Measurements from ENCODE around the gene GPX1. TPM values are rescaled to one million over a fixed set of nuclear protein-coding genes. Genes with fewer than 3 reads are reported as not detected.

The GPX1 gene
- total and polyA plus RNA-seq, 4 donors = 87.0 to 412 (median 219) TPM

DNA sequence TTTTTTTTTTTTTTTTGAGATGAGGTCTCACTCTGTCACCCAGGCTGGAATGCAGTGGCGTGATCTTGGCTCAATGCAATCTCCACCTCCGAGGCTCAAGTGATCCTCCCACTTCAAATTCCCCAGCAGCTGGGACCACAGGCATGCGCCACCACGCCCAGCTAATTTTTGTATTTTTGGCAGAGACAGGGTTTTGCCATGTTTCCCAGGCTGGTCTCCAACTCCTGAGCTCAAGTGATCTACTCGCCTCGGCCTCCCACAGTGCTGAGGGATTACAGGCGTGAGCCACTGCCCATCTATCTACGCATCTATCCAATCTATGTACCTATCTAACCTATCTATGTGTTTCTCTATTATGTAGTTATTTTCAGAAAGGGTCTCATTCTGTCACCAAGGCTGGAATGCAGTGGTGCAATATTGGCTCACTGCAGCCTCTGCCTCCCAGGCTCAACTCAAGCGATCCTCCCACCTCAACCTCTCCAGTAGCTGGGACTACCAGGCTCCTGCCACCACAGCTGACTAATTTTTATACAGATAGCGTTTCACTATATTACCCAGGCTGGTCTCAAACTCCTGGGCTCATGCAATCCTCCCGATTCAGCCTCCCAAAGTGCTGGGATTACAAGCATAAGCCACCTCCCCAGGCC, 20.2 kb upstream of the GPX1 start:
- DNase-seq (ENCODE audit: low spot score) = no peak
- no peak overlapping the region for H3K27ac ChIP-seq (ENCODE audit: low read depth in 1 of 2, low read length in 2 of 2)

DNA sequence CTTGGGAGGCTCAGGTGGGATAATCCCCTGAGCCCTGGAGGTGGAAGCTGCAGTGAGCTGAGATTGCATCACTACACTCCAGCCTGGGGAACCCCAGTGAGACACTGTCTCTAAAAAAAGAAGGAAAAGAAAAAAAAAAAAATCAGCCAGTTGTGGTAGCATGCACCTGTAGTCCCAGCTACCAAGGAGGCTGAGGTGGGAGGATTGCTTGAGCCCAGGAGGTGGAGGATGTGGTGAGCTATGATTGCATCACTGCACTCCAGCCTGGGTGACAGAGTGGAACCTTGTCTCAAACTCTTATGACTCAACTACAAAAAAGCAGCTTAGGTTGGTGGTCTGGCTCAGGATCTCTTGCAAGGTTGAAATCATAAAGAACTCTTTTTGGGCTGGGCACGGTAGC, 19.3 kb upstream of the GPX1 start:
- Histone ChIP-seq H3K9me3 (ENCODE audit: control insufficient read depth in 4 of 4, low read length in 3 of 4) (peaks cover 0 to 3% (median 0%) of the 10 kb centered on the region in 4 donors), H3K4me1 (ENCODE audit: control insufficient read depth in 4 of 4, insufficient read depth in 4 of 4, low read length in 3 of 4) (peaks cover 0 to 3% (median 0%) of the 10 kb centered on the region in 4 donors), H3K9ac (ENCODE audit: low read depth in 1 of 2, low read length in 2 of 2) (no peak overlapping the region), H3K27me3 (ENCODE audit: control insufficient read depth in 4 of 4, insufficient read depth in 4 of 4, low read length in 3 of 4) (no peaks in the 10 kb centered on the region), H3K27ac (ENCODE audit: low read depth in 1 of 2, low read length in 2 of 2) (no peak overlapping the region), H3K4me3 (ENCODE audit: low read depth in 1 of 3, low read length in 3 of 3) (no peak overlapping the region), H3K36me3 (ENCODE audit: control insufficient read depth in 4 of 4, insufficient read depth in 3 of 4, low read depth in 1 of 4, low read length in 3 of 4) (peaks cover 4 to 23% (median 20%) of the 10 kb centered on the region in 4 donors)
- no peak for DNase-seq (ENCODE audit: low spot score)
- WGBS = 94% methylated on average over 1 of the region's 1 CpG
- TF ChIP-seq FOXA2 (IDR thresholded peaks at IDR 0.05) = no peak
- TF ChIP-seq, protein P1, sequence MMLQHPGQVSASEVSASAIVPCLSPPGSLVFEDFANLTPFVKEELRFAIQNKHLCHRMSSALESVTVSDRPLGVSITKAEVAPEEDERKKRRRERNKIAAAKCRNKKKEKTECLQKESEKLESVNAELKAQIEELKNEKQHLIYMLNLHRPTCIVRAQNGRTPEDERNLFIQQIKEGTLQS (IDR thresholded peaks at IDR 0.05) = no peak
- no peak for TF ChIP-seq HNF4A (conservative IDR thresholded peaks at IDR 0.05)
- no peak for TF ChIP-seq JUND (IDR thresholded peaks at IDR 0.05)
- no peak for TF ChIP-seq GABPA (IDR thresholded peaks at IDR 0.05 in 1 of 2, conservative IDR thresholded peaks at IDR 0.05 in 1 of 2)
- no peak for TF ChIP-seq HNF4G (IDR thresholded peaks at IDR 0.05)
- TF ChIP-seq RAD21 (IDR thresholded peaks at IDR 0.05) = no peak
- TF ChIP-seq, protein P2, sequence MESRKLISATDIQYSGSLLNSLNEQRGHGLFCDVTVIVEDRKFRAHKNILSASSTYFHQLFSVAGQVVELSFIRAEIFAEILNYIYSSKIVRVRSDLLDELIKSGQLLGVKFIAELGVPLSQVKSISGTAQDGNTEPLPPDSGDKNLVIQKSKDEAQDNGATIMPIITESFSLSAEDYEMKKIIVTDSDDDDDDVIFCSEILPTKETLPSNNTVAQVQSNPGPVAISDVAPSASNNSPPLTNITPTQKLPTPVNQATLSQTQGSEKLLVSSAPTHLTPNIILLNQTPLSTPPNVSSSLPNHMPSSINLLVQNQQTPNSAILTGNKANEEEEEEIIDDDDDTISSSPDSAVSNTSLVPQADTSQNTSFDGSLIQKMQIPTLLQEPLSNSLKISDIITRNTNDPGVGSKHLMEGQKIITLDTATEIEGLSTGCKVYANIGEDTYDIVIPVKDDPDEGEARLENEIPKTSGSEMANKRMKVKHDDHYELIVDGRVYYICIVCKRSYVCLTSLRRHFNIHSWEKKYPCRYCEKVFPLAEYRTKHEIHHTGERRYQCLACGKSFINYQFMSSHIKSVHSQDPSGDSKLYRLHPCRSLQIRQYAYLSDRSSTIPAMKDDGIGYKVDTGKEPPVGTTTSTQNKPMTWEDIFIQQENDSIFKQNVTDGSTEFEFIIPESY (IDR thresholded peaks at IDR 0.05) = no peak

More for the DNA sequence above, 20.2 kb upstream of the GPX1 start:
- TF ChIP-seq HNF4G (IDR thresholded peaks at IDR 0.05) (no peak), FOXA2 (IDR thresholded peaks at IDR 0.05) (no peak), NR2F2 (IDR thresholded peaks at IDR 0.05) (no peak), JUND (IDR thresholded peaks at IDR 0.05) (no peak), RAD21 (IDR thresholded peaks at IDR 0.05) (no peak), GABPA (IDR thresholded peaks at IDR 0.05 in 1 of 2, conservative IDR thresholded peaks at IDR 0.05 in 1 of 2) (no peak), RXRA (IDR thresholded peaks at IDR 0.05) (no peak), SP1 (IDR thresholded peaks at IDR 0.05) (no peak)
- TF ChIP-seq, protein P3, sequence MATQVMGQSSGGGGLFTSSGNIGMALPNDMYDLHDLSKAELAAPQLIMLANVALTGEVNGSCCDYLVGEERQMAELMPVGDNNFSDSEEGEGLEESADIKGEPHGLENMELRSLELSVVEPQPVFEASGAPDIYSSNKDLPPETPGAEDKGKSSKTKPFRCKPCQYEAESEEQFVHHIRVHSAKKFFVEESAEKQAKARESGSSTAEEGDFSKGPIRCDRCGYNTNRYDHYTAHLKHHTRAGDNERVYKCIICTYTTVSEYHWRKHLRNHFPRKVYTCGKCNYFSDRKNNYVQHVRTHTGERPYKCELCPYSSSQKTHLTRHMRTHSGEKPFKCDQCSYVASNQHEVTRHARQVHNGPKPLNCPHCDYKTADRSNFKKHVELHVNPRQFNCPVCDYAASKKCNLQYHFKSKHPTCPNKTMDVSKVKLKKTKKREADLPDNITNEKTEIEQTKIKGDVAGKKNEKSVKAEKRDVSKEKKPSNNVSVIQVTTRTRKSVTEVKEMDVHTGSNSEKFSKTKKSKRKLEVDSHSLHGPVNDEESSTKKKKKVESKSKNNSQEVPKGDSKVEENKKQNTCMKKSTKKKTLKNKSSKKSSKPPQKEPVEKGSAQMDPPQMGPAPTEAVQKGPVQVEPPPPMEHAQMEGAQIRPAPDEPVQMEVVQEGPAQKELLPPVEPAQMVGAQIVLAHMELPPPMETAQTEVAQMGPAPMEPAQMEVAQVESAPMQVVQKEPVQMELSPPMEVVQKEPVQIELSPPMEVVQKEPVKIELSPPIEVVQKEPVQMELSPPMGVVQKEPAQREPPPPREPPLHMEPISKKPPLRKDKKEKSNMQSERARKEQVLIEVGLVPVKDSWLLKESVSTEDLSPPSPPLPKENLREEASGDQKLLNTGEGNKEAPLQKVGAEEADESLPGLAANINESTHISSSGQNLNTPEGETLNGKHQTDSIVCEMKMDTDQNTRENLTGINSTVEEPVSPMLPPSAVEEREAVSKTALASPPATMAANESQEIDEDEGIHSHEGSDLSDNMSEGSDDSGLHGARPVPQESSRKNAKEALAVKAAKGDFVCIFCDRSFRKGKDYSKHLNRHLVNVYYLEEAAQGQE (IDR thresholded peaks at IDR 0.05) = no peak
- TF ChIP-seq, protein P2 (IDR thresholded peaks at IDR 0.05) = no peak
- TF ChIP-seq, protein P4, sequence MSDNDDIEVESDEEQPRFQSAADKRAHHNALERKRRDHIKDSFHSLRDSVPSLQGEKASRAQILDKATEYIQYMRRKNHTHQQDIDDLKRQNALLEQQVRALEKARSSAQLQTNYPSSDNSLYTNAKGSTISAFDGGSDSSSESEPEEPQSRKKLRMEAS (IDR thresholded peaks at IDR 0.05) = no peak
- TF ChIP-seq, protein P5, sequence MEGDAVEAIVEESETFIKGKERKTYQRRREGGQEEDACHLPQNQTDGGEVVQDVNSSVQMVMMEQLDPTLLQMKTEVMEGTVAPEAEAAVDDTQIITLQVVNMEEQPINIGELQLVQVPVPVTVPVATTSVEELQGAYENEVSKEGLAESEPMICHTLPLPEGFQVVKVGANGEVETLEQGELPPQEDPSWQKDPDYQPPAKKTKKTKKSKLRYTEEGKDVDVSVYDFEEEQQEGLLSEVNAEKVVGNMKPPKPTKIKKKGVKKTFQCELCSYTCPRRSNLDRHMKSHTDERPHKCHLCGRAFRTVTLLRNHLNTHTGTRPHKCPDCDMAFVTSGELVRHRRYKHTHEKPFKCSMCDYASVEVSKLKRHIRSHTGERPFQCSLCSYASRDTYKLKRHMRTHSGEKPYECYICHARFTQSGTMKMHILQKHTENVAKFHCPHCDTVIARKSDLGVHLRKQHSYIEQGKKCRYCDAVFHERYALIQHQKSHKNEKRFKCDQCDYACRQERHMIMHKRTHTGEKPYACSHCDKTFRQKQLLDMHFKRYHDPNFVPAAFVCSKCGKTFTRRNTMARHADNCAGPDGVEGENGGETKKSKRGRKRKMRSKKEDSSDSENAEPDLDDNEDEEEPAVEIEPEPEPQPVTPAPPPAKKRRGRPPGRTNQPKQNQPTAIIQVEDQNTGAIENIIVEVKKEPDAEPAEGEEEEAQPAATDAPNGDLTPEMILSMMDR (IDR thresholded peaks at IDR 0.05; ENCODE audit: low read depth, low read length, missing input control) = no peak
- Histone ChIP-seq H3K4me1 (ENCODE audit: control insufficient read depth in 4 of 4, insufficient read depth in 4 of 4, low read length in 3 of 4) (peaks cover 0 to 2% (median 0%) of the 10 kb centered on the region in 4 donors), H3K9ac (ENCODE audit: low read depth in 1 of 2, low read length in 2 of 2) (no peak overlapping the region), H3K27me3 (ENCODE audit: control insufficient read depth in 4 of 4, insufficient read depth in 4 of 4, low read length in 3 of 4) (no peaks in the 10 kb centered on the region), H3K36me3 (ENCODE audit: control insufficient read depth in 4 of 4, insufficient read depth in 3 of 4, low read depth in 1 of 4, low read length in 3 of 4) (peaks cover 3 to 15% (median 13%) of the 10 kb centered on the region in 4 donors), H3K4me3 (ENCODE audit: low read depth in 1 of 3, low read length in 3 of 3) (no peak overlapping the region), H3K9me3 (ENCODE audit: control insufficient read depth in 4 of 4, low read length in 3 of 4) (peaks cover 0 to 3% (median 0%) of the 10 kb centered on the region in 4 donors)
- WGBS = 94% methylated on average over 11 of the region's 11 CpGs
